Measurements from ENCODE around the gene TRIM16.

Gene TRIM16

GRCh38 chr17:15663176-15663575, 20.9 kb downstream of the TRIM16 start:
- H3K4me3 ChIP-seq (ENCODE audit: low read depth, low read length) = no peak overlapping the region
- no peaks in the 10 kb centered on the region for H3K9me3 ChIP-seq (ENCODE audit: control insufficient read depth, insufficient read depth, low read depth, low read length)
- POLR2A ChIA-PET = interaction anchor here (0.6 kb wide), 1 partner anchor 15 kb away, joined by 3 read pairs; no protein-coding TSS in a partner anchor
- H3K36me3 ChIP-seq (ENCODE audit: control insufficient read depth in 2 of 2, insufficient read depth in 1 of 2, low read length in 2 of 2) = peaks cover 8 to 61% of the 10 kb centered on the region in 2 experiments
- TF ChIP-seq ZSCAN23 (tag by site-specific recombination; IDR thresholded peaks at IDR 0.05) (no peak), SETDB1 (IDR thresholded peaks at IDR 0.05; ENCODE audit: insufficient read length, low read length) (no peak), ZNF140 (tag by site-specific recombination; IDR thresholded peaks at IDR 0.05) (no peak), IKZF3 (tag by site-specific recombination; IDR thresholded peaks at IDR 0.05) (no peak), ZNF544 (tag by site-specific recombination; IDR thresholded peaks at IDR 0.05) (no peak), ZBTB11 (tag by site-specific recombination; conservative IDR thresholded peaks at IDR 0.05; ENCODE audit: low read depth) (no peak), ZNF549 (tag by site-specific recombination; IDR thresholded peaks at IDR 0.05) (no peak), ZNF658 (tag by site-specific recombination; IDR thresholded peaks at IDR 0.05) (no peak), ZNF174 (tag by site-specific recombination; IDR thresholded peaks at IDR 0.05) (no peak), ZNF777 (tag by site-specific recombination; IDR thresholded peaks at IDR 0.05; ENCODE audit: borderline replicate concordance) (no peak), ZNF645 (tag by site-specific recombination; IDR thresholded peaks at IDR 0.05) (no peak), AEBP2 (tag by site-specific recombination; IDR thresholded peaks at IDR 0.05; ENCODE audit: borderline replicate concordance) (no peak), ZNF324 (tag by site-specific recombination; IDR thresholded peaks at IDR 0.05) (no peak), PATZ1 (tag by site-specific recombination; IDR thresholded peaks at IDR 0.05) (no peak), KLF17 (tag by site-specific recombination; IDR thresholded peaks at IDR 0.05) (no peak), ZNF600 (tag by site-specific recombination; IDR thresholded peaks at IDR 0.05) (no peak), ZNF423 (tag by site-specific recombination; IDR thresholded peaks at IDR 0.05) (no peak)
- CTCF ChIA-PET = no interaction called here
- no peaks in the 10 kb centered on the region for H3K4me1 ChIP-seq (ENCODE audit: control insufficient read depth, insufficient read depth, low read length)
- H3K27ac ChIP-seq (ENCODE audit: extremely low read depth, low read depth, low read length) = no peak overlapping the region
